Measurements from ENCODE around the gene MACROH2A1.
A peak's percentile ranks its signal among the peaks of the same experiment; 100 is the strongest.

MACROH2A1 gene

DNA sequence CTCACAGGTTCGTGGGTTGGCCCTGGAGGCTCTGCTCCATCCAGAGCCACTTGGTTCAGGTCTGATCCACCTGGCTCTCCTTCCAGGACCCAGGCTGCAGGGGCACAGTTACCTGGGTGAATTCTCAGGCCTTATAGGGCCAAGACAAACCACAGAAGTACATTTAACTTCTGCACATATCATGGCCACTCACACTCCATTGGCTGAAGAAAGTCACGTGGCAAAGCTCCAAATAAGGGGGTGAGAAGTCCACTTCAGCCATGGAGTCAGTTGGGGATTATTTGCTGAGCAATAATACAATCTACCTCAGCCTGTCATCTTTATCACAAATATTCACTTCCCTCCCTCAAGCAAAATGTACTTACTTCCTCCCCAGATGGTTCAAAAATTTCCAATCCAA, 83.6 kb downstream of the MACROH2A1 start:
- DNase-seq (ENCODE audit: low spot score): no peak

DNA sequence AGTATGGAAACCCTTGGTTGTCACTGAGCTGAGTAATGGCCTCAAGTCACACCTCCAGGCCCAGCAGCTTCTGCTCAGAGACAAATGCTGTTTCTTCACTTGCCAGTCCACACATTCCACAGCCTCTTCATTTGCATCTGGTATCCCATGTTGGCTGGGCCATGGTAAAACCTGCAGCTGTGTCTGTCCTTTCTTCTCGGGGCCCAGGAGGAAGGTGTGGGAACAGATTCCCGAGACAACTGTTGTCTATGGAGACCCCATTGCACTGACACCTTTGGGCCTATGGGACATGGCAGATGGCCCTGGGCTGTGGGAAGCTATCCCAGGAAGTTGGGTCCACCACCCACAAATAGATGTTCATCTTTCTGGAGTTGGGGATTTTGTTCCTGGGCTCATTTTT, 85.1 kb downstream of the MACROH2A1 start:
- DNase-seq (ENCODE audit: low spot score): no peak

DNA sequence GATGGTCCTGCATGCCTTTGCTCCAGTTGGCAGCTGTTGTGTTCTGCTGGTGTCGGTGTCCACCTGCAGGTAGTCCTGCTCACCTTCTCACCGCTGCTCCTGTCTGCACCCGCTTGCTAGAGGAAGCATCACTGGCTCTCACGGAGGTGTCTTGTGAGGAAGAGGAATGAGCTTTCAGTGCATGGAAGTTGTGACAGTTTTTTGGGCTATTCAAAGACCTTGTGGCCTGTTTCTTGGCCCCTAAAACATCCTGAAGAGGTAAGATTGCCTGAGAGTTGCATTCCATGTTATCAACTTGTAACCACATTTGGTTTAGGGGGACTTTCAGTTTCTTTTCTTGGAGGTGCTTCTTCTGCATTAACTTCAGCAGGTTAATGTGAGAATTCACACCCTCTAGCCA, 85.6 kb downstream of the MACROH2A1 start:
- DNase-seq (ENCODE audit: low spot score): no peak

DNA sequence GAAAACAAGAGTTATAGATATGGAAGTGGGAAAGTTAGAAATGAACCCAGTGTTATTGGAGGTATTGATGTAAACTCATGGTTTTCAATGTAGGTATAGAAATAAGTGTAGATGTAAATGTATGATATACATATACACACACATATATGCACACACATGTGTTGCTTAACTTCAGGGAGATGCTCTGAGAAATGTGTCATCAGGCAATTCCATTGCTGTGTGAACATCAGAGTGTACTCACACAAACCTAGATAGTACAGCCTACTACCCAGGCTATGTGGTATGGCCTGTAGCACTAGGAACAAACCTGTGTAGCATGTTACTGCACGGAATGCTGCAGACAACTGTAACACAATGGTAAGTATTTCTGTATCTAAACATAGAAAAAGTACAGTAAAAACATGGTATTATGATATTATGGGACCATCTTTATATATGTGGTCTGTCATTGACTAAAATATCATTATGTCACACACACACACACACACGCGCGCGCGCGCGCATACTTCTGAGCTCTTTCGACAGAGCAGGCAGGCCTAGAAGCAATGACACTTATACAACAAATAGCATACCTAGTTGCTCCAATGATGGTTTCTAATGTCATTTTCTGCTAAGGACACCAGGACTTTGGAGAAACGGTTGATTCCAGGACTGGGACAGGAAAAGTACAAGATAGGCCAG, 86.6 kb downstream of the MACROH2A1 start:
- no peak for DNase-seq (ENCODE audit: low spot score)

DNA sequence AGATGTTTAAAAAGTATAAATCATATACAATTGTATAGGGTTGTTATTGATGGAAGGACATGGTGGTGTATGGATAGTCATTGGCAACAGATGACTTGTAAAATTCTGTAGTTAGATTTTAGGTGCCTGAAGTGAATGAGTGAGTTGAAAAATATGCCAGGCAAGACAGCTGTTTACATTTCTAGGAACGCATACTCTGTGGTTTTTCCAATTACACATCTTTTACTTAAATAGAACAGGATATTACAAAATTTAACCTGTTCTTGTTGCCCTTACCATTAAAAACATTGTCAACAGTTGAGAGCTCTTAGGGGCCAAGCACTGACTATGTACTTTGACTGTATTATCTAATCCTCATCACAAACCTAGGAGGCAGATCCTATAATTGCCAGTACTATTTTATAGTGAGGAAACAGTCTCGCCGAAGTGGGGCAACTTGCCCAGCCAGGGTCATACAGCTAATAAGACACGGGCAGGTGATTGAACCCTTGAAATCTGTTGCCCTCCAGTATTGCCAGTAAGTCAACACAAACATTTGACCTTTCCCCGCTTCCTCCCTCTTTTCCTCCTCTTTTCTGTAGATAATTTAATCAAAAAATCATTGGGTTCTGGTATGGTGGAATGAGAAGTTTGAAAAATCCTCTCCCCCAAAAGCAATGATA, 88.6 kb downstream of the MACROH2A1 start:
- DNase-seq (ENCODE audit: low spot score): no peak

DNA sequence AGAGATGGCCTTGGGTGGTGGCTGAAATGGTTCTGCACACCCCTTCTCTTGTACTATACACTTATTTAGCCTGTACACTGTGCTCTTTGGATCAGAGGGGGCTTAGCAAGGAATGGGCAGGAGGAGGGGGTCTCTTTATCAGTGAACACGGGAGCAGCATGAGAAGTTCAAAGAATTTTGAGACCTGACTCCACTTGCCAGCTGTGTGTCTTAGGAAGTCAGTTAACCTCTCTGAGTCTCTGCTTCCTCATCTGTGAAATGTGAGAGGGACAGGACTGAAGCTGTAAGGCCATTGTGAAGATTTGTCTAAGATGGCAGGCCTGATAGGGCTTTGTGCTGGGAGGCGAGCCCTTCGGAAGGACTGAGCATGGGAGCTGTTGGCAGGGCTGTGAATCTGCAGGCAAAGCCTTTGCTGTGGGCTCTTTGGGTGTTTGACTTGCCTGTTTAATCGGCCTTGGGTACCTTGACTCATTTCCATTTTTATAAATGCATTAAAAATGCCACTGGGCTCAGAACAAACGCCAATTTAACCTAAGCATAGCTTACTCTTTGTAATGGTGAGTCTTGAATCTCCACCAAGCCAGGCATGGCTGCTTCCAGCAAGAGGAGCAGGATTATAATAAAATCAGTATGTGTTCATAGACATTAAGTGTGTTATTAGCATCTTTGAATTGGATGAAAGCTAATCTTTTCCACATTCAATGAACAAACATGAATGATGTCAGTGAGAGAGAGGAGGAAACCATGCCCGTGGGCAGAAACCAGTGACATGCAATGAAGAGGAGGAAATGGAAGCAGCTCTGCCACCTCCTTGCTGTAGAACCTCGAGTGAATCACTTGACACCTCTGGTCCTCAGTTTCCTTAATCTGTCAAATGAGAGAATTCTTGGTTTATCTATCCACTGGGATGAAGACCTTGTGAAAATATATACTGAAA, 89.4 kb downstream of the MACROH2A1 start:
- DNase-seq (ENCODE audit: low spot score): no peak

DNA sequence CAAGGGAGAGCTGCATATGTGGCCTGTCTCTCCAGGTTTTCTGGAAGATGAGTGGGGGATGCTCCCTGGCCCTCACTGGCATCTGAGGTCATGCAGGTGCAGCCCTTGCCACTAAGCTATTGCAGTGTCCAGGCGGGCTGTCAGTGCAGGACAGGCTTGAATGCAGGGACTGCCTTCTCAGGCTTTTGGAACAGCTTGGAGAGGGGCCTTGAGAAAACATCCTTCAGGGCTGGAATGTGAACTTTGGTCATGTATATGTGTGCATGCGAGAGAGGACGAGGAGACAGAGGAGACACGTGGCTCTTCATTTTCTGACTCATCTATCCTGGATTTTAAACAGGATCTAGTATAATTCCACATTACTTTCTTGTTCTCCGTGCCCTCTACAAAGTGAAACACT, 90.3 kb downstream of the MACROH2A1 start:
- peak; percentile 40 for DNase-seq (ENCODE audit: low spot score)

DNA sequence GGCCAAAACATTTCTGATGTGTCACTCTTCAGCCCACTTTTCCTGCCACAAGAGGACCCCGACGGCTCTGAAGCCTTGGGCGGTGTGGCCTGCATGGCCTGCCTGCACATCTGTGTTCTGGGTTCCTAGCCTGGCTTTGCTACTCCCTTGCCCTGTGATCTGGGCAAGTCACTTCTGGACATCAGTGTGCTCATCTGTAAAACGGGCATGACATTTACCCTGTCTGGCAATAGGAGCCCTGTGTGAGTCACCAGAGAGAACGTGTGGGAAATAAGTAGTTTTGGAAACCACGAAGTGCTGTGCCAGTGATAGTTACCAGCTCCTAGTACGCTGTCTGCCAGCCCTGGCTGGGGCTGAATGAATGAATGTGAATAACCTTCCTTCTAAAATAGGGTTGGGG, 90.8 kb downstream of the MACROH2A1 start:
- DNase-seq (ENCODE audit: low spot score): no peak

DNA sequence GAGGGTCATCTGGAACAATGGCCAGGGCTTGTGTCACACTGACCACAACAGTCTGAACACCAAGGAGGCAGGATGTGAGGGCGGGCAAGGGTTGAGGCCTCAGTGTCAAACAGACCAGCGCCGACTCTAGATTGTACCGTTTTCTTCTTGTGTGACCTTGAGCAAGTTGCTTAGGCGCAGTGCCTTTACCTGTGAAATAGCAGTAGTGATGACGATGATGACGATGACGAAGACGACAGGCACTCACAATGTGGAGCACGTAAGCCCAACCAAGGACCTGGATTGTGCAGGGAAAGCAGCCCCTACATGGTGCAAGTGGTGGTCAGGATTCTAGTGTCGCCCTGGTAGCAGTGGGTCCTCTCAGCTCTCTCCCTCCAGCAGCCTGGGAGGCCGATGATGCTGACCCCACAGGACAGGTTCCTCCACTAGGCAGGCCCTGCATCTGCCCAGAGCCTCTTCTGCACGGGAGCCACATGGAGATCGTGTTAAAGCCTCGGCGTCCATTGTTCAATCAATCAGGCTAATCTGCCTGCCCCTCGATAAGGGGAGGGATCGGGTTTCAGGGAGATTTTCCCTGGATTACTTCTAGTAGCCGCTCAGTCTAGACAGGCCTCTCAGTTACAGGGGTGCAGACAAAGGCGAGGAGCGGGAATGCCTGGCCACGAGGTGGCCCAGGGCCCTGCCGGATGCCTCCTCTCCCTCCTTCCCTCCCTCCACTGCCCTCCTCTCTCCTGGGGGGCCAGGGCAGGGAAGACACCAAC, 91.7 kb downstream of the MACROH2A1 start:
- DNase-seq (ENCODE audit: low spot score): no peak

DNA sequence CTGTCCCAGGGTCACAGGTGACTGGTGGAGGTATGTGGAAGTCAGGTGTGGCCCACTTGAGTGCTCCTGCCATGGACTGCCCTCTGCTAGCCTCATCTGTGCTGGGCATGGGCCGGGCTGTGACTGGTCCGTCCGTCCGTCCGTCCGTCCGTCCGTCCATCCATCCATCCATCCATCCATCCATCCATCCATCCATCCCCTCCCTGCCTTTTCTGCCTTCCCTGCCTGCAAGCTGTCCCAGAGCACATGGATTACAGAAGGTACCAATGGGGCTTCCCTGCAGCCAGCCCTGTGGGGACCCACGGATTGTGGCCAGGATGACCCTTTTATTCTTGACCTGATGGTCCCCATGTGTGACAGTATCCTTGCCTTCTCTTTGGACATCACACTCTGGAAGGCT, 92.5 kb downstream of the MACROH2A1 start:
- DNase-seq (ENCODE audit: low spot score): no peak

DNA sequence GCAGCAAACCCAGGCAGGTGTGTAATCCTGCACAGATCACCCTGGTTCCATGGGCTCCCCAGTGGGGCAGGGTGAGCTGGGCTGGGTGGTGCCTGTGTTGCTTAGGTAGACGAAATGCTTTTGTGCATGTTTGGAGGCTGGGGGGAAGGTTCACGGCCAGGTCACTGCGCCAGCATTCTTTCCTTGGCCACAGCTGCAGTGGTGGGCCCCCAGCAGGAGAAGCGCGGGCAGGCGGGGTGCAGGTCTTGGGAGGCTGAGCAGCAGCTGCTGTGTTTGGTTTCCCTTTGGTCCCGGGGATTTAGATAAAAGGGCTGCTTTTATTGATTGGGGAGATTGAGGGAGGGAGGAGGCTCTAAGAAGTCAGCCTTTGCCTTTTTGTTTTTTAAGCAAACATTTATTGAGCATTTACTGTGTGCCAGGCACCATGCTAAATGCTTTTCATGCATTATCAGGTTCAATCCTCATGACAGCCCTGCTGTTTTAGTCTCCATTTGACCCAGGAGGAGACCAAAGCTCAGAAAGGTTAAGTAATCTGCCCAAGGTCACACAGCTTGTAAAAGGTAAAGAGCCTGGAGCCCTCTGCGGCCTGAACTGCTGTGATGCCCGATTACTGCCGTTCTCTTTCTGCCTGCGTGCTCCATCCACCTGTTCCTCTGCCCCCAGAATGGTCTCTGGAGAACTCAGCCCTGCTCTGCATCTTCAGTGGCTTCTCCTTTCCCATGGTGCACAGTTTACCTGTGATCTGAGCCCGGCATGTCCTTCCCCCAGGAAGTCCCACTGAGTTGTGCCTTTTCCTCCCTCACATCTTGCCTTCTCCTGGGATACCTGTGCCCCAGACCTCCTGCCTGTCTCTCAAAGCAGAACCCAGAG, 94.4 kb downstream of the MACROH2A1 start:
- DNase-seq (ENCODE audit: low spot score): no peak

DNA sequence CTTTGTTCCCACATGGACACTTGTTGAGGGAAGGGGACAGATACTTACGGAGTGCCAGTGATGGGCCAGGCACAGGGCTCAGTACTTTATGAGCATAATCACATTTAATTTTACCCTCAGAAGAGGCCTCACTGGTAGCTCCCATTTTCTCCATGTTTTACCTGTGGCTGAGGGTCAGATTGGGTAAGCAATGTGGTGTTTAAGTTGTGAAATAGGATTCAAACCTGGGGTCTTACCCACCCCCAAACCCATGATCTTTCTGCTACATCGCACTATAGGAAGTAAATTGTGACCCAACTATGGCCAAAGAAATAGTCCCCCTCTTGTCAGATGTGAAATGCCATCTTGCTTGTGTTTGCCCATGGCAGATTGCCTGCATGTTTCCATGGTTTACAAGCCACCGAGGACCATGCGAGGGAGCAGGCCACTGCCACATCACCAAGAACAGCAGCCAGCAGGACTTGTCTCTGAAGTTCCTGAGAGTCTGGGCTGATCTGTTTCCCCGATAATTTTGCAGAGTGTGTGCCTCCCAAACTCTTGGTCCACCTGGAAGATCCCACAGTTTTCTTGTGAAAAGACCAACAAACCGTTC, 95.4 kb downstream of the MACROH2A1 start:
- no peak for DNase-seq (ENCODE audit: low spot score)

DNA sequence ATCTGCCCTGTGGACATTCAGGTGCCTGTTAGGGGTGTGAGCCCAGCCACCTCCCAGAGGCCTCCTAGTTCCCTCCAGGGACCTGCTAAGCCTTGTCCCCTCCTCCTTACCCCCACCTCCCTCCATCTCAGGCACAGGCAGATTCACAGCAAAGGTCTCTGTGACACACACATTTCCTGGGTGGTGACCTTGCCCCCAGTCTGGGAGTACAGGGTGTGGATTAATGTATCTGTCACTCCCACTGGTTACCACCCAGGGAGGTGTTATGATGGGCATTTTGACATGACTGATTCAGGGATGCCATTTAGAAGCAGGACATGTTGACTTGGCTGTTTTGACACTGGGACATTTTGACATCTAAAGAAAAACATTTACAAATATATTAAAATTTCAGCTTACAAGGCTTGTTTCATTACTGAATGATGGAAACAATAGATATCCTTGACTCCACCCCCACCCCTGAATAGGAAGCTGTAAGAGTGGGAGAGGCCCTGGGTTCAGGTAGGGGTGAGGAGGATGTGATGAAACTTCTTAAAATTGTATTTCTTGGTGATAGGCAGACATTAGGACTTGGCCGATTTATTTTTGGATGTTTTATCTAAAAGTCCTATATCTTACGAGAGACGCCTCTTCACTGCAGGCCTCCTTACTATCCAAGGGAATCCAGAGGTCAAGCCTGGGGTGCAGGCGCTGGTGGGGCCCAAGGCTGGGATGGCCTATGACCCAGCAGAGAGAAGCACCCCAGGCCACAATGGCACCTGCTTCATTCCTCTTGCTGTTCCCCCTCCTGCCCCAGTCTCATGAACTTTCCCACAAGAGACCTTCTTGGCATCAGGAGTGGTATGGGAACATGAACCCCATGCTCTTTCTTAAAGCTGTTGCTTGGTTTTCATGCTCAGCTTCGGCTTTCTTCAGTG, 101.9 kb downstream of the MACROH2A1 start:
- DNase-seq (ENCODE audit: low spot score): no peak

DNA sequence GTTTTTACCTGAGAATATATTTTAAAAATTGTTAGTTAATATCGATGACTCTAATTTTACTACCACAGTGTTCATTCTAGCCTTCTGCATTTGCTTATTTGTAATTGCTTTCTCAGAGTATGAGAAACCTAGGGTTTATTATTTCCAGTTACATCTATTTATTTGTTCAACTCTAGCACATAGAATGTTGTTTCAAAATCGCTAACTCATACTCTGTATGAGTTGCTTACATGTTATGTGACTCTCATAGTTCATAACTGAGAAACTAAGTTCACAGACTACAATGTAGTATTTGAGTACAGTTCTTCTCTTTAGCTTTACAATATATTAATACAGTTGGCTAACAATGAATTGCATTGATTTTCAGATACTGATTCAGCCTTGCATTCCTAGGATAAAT, 103.2 kb downstream of the MACROH2A1 start:
- DNase-seq (ENCODE audit: low spot score): no peak

DNA sequence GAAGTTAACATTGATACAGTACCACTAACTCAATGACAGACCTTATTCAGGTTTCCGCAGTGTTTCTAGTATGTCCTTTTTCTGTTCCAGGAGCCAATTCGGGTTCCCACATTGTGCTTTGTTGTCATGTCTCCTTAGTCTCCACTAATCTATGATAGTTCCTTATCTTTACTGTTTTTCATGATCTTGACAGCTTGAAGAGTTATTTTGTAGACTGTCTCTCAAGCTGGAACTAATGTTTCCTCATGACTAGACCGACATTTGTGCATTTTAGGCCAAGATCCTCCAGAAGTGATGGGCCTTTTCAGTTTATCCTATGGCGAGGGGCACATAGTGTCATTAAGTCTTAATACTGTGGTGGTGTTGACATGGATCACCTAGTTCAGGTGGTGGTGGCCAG, 104.2 kb downstream of the MACROH2A1 start:
- DNase-seq (ENCODE audit: low spot score): no peak

DNA sequence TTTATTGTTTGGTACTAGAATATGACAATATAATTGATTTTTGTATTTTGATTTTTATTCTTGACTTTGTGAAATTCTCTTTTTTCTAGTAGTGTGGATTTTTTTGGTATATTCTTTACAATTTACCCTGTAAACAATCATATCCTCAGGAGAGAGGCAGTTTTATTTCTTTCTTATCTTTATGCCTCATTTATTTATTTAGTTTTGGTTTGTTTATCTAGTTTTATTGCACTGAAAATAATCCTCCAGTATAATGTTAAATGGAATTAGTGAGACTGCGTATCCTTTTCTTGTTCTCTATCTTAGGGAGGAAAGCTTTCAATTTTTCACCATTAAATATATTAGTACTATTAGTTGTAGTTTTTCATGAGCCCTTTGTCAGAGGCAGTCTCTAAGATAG, 109.4 kb downstream of the MACROH2A1 start:
- no peak for DNase-seq (ENCODE audit: low spot score)

DNA sequence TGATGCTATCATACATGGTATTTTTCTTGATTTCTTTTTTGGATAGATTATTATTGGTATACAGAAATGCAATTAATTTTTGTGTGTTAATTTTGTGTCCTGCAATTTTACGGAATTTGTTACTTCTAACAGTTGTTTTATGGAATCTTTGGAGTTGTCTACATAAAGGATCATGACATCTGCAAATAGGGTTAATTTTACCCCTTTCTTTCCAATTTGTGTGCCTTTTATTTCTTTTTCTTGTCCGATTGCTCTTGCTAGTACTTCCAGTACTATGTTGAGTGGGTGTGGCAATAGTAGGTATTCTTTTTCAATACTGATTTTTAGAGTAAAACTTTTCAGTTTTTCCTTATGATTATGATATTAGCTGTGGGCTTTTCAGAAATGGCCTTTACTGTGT, 111.5 kb downstream of the MACROH2A1 start:
- DNase-seq (ENCODE audit: low spot score): no peak

All from LoVo (cell line).